Inflammatory macrophage treated with lipopolysaccharide for 4 hours (primary cell): Measurements from ENCODE around the gene TMEM236.

Source experiments
- DNase-seq: peaks from one replicate; pipeline ENCODE4 v3.0.0-alpha.2; 2020

TMEM236 gene

DNA sequence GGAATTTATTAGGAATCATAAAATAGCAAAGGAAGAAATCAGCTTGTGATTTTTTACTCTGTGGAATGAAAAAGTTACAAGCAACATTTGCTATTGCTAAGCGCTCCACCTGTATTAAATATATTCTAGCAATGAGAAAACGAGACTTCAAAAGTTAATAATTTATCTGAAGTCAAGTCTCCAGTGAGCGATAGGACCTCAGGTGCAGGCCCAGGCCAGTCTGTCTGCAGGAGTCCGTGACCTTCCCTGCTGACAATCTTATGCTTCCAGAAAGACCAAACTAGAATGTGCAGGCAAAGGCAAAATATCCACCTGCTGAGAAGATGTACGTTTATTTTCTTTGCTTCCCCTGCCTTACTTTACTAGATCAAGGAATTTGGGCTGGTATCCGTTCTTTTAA lies 79.9 kb downstream of the TMEM236 start:
- DNase-seq: no peak

- DNase-seq: no peak
Measured at GRCh38 chr10:17833656-17834055, 81.7 kb downstream of the TMEM236 start.

- DNase-seq: no peak
Measured at GRCh38 chr10:17835688-17836087, 83.7 kb downstream of the TMEM236 start.

DNA sequence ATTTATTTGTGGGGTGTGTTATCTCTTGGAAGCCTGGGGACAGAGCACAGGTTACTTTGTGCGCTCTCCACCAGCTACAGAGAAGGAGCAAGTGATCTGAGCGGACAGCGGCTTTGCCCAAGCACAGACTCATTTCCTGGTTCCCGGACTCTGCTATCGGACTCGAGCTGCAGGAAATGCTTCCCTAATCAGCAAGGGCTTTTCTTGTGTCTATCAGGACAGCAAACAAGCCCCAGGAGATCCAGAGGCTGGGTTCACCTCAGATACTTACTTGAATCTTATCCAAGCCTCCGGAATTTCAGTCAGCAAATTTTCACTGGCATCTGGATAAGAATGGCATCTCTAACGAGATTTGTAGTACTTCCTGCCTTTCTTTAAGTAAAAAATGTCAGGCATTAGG lies 84.9 kb downstream of the TMEM236 start:
- peak; percentile 57 for DNase-seq

GRCh38 chr10:17838080-17838648 lies 86.2 kb downstream of the TMEM236 start:
- DNase-seq: peak; percentile 86

DNA sequence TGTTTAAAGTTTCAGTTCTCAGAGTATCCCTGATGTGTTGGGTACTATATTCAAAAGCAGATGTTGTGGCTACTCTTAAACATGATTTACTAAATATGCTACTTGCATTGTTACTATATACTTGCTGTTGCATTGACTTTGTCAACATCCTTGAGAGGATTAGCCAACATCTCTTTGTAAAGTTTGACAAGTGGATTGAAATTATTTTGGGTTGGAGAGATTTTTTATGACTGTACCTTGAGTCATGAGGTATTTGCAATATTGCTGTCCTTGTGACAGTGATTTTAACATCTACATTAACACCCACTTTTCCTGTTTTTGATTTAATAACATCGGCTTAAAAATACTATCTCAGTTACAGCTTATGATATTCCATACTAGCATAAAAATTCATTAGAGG lies 89.0 kb downstream of the TMEM236 start:
- peak; percentile 92 for DNase-seq

DNA sequence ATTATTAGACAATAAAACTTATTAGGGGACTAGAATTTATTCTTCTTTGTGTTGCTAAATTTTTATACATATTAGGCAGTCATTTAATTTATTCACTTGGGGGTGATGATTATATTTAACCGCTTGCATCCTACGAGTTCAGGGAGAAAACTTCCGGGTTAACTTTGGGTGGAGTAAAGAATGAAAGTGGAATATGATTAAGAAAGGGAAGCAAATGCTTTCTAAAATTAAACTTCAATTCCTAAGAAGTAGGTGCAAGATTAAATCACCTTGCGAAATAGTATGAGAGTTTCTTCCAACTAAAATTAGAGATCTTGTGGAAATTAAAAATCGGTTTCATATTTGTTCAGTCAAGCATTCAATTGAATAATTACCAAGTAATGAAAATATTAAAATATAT lies 90.6 kb downstream of the TMEM236 start:
- DNase-seq: peak; percentile 57

DNA sequence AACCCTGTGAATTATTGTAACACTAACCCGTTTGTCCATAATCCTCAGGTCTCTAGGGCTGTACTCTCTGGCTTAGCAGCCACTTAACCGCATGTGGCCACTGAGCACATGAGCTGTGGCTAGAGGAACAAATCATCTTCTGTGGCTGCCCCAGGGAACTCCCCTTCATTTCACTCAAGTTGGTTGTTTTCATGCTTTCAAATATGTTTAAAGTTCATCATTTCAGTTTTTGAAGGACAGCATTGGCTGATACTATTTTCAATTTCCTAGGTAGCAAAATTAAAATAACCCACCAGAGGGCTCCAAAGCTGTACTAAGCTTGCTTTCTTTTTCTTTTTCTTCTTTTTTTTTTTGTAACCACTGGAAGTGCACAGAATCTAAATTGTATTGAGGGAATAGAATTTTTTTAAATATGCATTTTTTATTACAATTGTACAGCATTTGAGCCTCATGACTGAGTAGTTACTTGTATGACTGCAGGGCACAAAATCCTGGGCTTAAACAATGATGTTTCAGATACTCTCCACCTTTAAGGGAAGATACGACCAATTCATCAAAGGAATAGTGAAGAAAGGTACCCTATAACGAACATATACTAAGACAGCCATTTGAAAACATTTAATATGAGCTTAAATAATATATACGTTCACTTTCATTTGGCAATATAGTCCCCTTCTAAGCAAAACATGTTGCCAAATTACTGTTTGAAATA lies 95.7 kb downstream of the TMEM236 start:
- DNase-seq: peak; percentile 43

DNA sequence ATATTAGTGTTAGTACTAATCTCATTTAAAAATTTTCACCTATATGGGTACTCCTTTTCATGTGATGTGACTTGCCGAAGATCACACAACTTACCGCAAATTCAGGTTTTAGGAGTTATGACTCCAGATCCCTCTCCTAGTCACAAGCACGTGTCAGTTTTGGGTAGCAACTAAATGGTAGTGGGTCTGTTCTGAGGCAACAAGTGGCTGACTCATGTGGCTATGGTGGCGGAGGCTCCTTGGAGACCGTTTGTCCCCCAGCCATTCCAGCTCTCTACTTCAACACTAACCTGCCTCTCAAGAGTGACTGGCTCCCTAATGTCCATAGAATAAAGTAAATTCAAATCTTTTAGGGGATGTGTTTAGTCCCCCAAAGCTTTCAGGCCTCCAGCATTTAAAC lies 96.6 kb downstream of the TMEM236 start:
- DNase-seq: no peak
